Measurements from ENCODE around the gene LPAR1.
"Not testable (repeated sequence)": the region's sequence is repeated elsewhere in the genome, so short reads cannot be mapped to it uniquely, and the experiment has no call there.

Gene LPAR1

GRCh38 chr9:110861370-110862110, 176.7 kb downstream of the LPAR1 start:
- not testable (repeated sequence) for DNase-seq

- DNase-seq, result no peak
Measured at GRCh38 chr9:110856772-110857171, 181.5 kb downstream of the LPAR1 start.

GRCh38 chr9:110850401-110851135, 187.7 kb downstream of the LPAR1 start:
- DNase-seq, result no peak

GRCh38 chr9:110847671-110848070, 190.6 kb downstream of the LPAR1 start:
- peak; percentile 53 for DNase-seq

GRCh38 chr9:110846215-110846614, 192.1 kb downstream of the LPAR1 start:
- no peak for DNase-seq

GRCh38 chr9:110844121-110844520, 194.1 kb downstream of the LPAR1 start:
- no peak for DNase-seq

- DNase-seq, result no peak
Measured at GRCh38 chr9:110842986-110843385, 195.3 kb downstream of the LPAR1 start.

GRCh38 chr9:110842169-110842568, 196.1 kb downstream of the LPAR1 start:
- DNase-seq, result no peak

GRCh38 chr9:110837401-110838005, 200.8 kb downstream of the LPAR1 start:
- DNase-seq, result no peak

GRCh38 chr9:110835859-110836271, 202.4 kb downstream of the LPAR1 start:
- DNase-seq, result no peak

GRCh38 chr9:110835404-110835803, 202.9 kb downstream of the LPAR1 start:
- DNase-seq, result no peak

GRCh38 chr9:110832926-110833325, 205.3 kb downstream of the LPAR1 start:
- no peak for DNase-seq

- DNase-seq, result no peak
Measured at GRCh38 chr9:110830495-110830894, 207.8 kb downstream of the LPAR1 start.

GRCh38 chr9:110828264-110828663, 210.0 kb downstream of the LPAR1 start:
- no peak for DNase-seq

- DNase-seq, result not testable (repeated sequence)
Measured at GRCh38 chr9:110826400-110826799, 211.9 kb downstream of the LPAR1 start.

- no peak for DNase-seq
Measured at GRCh38 chr9:110825950-110826349, 212.3 kb downstream of the LPAR1 start.

GRCh38 chr9:110825129-110825528, 213.1 kb downstream of the LPAR1 start:
- not testable (repeated sequence) for DNase-seq

Measured in hematopoietic multipotent progenitor cell treated with erythropoietin and hydrocortisone succinate and interleukin-3 and kit ligand, for 6 days (in vitro differentiated cells).